Neuronal stem cell (in vitro differentiated cells): ENCODE data around the gene CALM1.

Experiments used
- DNase-seq: peaks from one replicate; pipeline ENCODE4 v3.0.0-alpha.2; 2013; ENCODE audit warnings: low spot score
- H2AFZ ChIP-seq: one replicate; pipeline ENCODE4 v1.6.1; 2013; ENCODE audit warnings: mild to moderate bottlenecking, low read length, inconsistent platforms
- H2AK5ac ChIP-seq: 2 replicates; pipeline ENCODE4 v1.6.1; 2013; ENCODE audit warnings: low read depth, mild to moderate bottlenecking, inconsistent platforms, low read length, moderate library complexity, mixed read lengths
- H2BK120ac ChIP-seq: 2 replicates; pipeline ENCODE4 v1.6.1; 2013; ENCODE audit warnings: low read depth, mild to moderate bottlenecking, inconsistent platforms, low read length, moderate library complexity, mixed read lengths
- H2BK12ac ChIP-seq: one replicate; pipeline ENCODE4 v1.6.1; 2013; ENCODE audit warnings: low read length, inconsistent platforms
- H2BK15ac ChIP-seq: 2 replicates; pipeline ENCODE4 v1.6.1; 2013; ENCODE audit warnings: mild to moderate bottlenecking, low read length, inconsistent platforms, mixed read lengths
- H2BK5ac ChIP-seq: one replicate; pipeline ENCODE4 v1.6.1; 2013; ENCODE audit warnings: inconsistent platforms, mild to moderate bottlenecking, low read length, moderate library complexity
- H3K14ac ChIP-seq: one replicate; pipeline ENCODE4 v1.6.1; 2013; ENCODE audit warnings: low read length, inconsistent platforms
- H3K18ac ChIP-seq: 2 replicates; pipeline ENCODE4 v1.6.1; 2013; ENCODE audit warnings: low read length, inconsistent platforms
- H3K23ac ChIP-seq: 2 replicates; pipeline ENCODE4 v1.6.1; 2013; ENCODE audit warnings: low read depth, mild to moderate bottlenecking, mixed read lengths, low read length, inconsistent platforms; ENCODE audit not compliant: poor library complexity
- H3K27ac ChIP-seq: replicated peaks from 3 replicates; pipeline ENCODE4 v1.5.1; 2013; ENCODE audit warnings: low read length, inconsistent platforms
- H3K27me3 ChIP-seq, 3 experiments: 2 replicates each; pipeline ENCODE4 v1.6.1; 2013; ENCODE audit warnings: low read length in 3 of 3, mild to moderate bottlenecking in 2 of 3, inconsistent platforms in 1 of 3, low read depth in 1 of 3, mixed read lengths in 1 of 3, moderate library complexity in 1 of 3; ENCODE audit not compliant: control insufficient read depth in 3 of 3, insufficient read depth in 3 of 3
- H3K36me3 ChIP-seq, 2 donors: replicated peaks in 1 of 2; 2 replicates each; pipeline ENCODE4 v1.6.1; 2013; ENCODE audit warnings: low read length in 2 of 2; ENCODE audit not compliant: control insufficient read depth in 2 of 2, insufficient read depth in 2 of 2
- H3K4ac ChIP-seq: 2 replicates; pipeline ENCODE4 v1.6.1; 2013; ENCODE audit warnings: inconsistent platforms, mild to moderate bottlenecking, low read length, moderate library complexity
- H3K4me1 ChIP-seq, 2 donors: 1 replicate in 1 of 2; 2 replicates in 1 of 2; pipeline ENCODE4 v1.6.1; 2013; ENCODE audit warnings: low read length in 2 of 2, low read depth in 1 of 2; ENCODE audit not compliant: control insufficient read depth in 2 of 2, insufficient read depth in 1 of 2
- H3K4me2 ChIP-seq: one replicate; pipeline ENCODE4 v1.6.1; 2013; ENCODE audit warnings: mild to moderate bottlenecking, low read length, inconsistent platforms; ENCODE audit not compliant: insufficient read depth, poor library complexity, severe bottlenecking
- H3K4me3 ChIP-seq, 2 donors: 2 replicates each; pipeline ENCODE4 v1.5.1; 2013; ENCODE audit warnings: low read length in 2 of 2, mild to moderate bottlenecking in 2 of 2, inconsistent platforms in 1 of 2, moderate library complexity in 1 of 2
- H3K79me1 ChIP-seq: one replicate; pipeline ENCODE4 v1.6.1; 2013; ENCODE audit warnings: low read depth, mild to moderate bottlenecking, inconsistent platforms, low read length, moderate library complexity
- H3K9ac ChIP-seq: one replicate; pipeline ENCODE4 v1.6.1; 2013; ENCODE audit warnings: mild to moderate bottlenecking, low read depth, low read length, inconsistent platforms; ENCODE audit not compliant: poor library complexity
- H3K9me3 ChIP-seq, 2 donors: replicated peaks in 1 of 2; 2 replicates each; pipeline versions ENCODE3 to v1.6.1; 2013; ENCODE audit warnings: low read length in 2 of 2, mild to moderate bottlenecking in 2 of 2, inconsistent platforms in 1 of 2, low read depth in 1 of 2, mixed read lengths in 1 of 2, moderate library complexity in 1 of 2; ENCODE audit not compliant: control insufficient read depth in 2 of 2, insufficient read depth in 1 of 2
- H4K8ac ChIP-seq: one replicate; pipeline ENCODE4 v1.6.1; 2013; ENCODE audit warnings: low read depth, mild to moderate bottlenecking, inconsistent platforms, low read length, moderate library complexity
- H4K91ac ChIP-seq: one replicate; pipeline ENCODE4 v1.6.1; 2013; ENCODE audit warnings: low read length, low read depth, mild to moderate bottlenecking, inconsistent platforms; ENCODE audit not compliant: poor library complexity
- WGBS, 2 donors: extraction: QIAGEN DNeasy Blood & Tissue Kit; methylation state at CpG; one replicate each; pipeline ENCODE4 v1.1.7; 2013; ENCODE audit warnings: missing lambda C conversion rate in 2 of 2, mixed read lengths in 1 of 2; ENCODE audit not compliant: insufficient read length in 2 of 2, insufficient replicate concordance in 1 of 2; ENCODE audit errors: extremely low coverage in 2 of 2; 5-methylcytosine and 5-hydroxymethylcytosine counted together

CALM1 gene

GRCh38 chr14:90418053-90418452 lies 21.2 kb downstream of the CALM1 start:
- H3K27me3 ChIP-seq: no peaks in the 10 kb centered on the region
- H2BK5ac ChIP-seq: no peak overlapping the region
- no peak overlapping the region for H3K18ac ChIP-seq
- H3K4me1 ChIP-seq: peaks cover 7 to 12% of the 10 kb centered on the region in 2 donors
- H4K8ac ChIP-seq: no peak overlapping the region
- H2AK5ac ChIP-seq: no peak overlapping the region
- H4K91ac ChIP-seq: no peak overlapping the region
- no peak for DNase-seq
- peaks cover 0 to 6% of the 10 kb centered on the region in 2 donors for H3K9me3 ChIP-seq
- H3K14ac ChIP-seq: no peak overlapping the region
- H3K79me1 ChIP-seq: no peaks in the 10 kb centered on the region
- H3K27ac ChIP-seq: no peak overlapping the region
- no peak overlapping the region for H3K23ac ChIP-seq
- H2BK15ac ChIP-seq: no peak overlapping the region
- no peak overlapping the region for H3K4me3 ChIP-seq
- H3K9ac ChIP-seq: no peak overlapping the region
- H3K4ac ChIP-seq: no peak overlapping the region
- H2AFZ ChIP-seq: no peak overlapping the region
- H2BK120ac ChIP-seq: no peak overlapping the region
- no peak overlapping the region for H3K4me2 ChIP-seq
- no peaks in the 10 kb centered on the region for H3K36me3 ChIP-seq
- no peak overlapping the region for H2BK12ac ChIP-seq
- WGBS, 2 donors: no CpG with 5 or more reads among the region's 2 CpGs

GRCh38 chr14:90419200-90419599 lies 22.4 kb downstream of the CALM1 start:
- Histone ChIP-seq H2BK120ac (no peak overlapping the region), H2AFZ (no peak overlapping the region), H3K9me3 (peaks cover 0 to 6% of the 10 kb centered on the region in 2 donors), H3K18ac (peak overlapping the region; percentile 59), H3K14ac (no peak overlapping the region), H4K8ac (no peak overlapping the region), H2BK12ac (no peak overlapping the region), H4K91ac (no peak overlapping the region), H3K23ac (no peak overlapping the region), H2BK15ac (no peak overlapping the region), H3K4ac (no peak overlapping the region), H3K36me3 (no peaks in the 10 kb centered on the region), H3K9ac (no peak overlapping the region), H3K27me3 (no peaks in the 10 kb centered on the region), H3K4me2 (no peak overlapping the region), H3K27ac (no peak overlapping the region), H2BK5ac (no peak overlapping the region), H3K4me3 (no peak overlapping the region), H3K4me1 (peaks cover 11 to 23% of the 10 kb centered on the region in 2 donors), H2AK5ac (no peak overlapping the region), H3K79me1 (no peaks in the 10 kb centered on the region)
- no peak for DNase-seq
- WGBS, 2 donors: no CpG with 5 or more reads among the region's 12 CpGs

GRCh38 chr14:90421001-90421631 lies 24.3 kb downstream of the CALM1 start:
- Histone ChIP-seq H3K9ac (peak overlapping the region; percentile 24), H3K4ac (no peak overlapping the region), H3K27ac (no peak overlapping the region), H2AK5ac (no peak overlapping the region), H3K36me3 (no peaks in the 10 kb centered on the region), H3K4me3 (no peak overlapping the region), H2BK15ac (no peak overlapping the region), H3K9me3 (peaks cover 0 to 6% of the 10 kb centered on the region in 2 donors), H3K79me1 (no peaks in the 10 kb centered on the region), H3K4me1 (peaks cover 13 to 31% of the 10 kb centered on the region in 2 donors), H3K18ac (peak overlapping the region; percentile 20), H2AFZ (peak overlapping the region; percentile 2), H4K91ac (no peak overlapping the region), H3K27me3 (no peaks in the 10 kb centered on the region), H2BK120ac (no peak overlapping the region), H2BK12ac (no peak overlapping the region), H3K14ac (no peak overlapping the region), H2BK5ac (no peak overlapping the region), H3K4me2 (no peak overlapping the region), H4K8ac (no peak overlapping the region), H3K23ac (no peak overlapping the region)
- no CpG with 5 or more reads among the region's 7 CpGs for WGBS, 2 donors
- no peak for DNase-seq

GRCh38 chr14:90421632-90422020 lies 24.8 kb downstream of the CALM1 start:
- no peak overlapping the region for H2BK120ac ChIP-seq
- peak overlapping the region; percentile 20 for H3K18ac ChIP-seq
- no peak overlapping the region for H2BK5ac ChIP-seq
- H3K36me3 ChIP-seq: no peaks in the 10 kb centered on the region
- H3K4me1 ChIP-seq: peaks cover 13 to 31% of the 10 kb centered on the region in 2 donors
- H3K23ac ChIP-seq: no peak overlapping the region
- H3K79me1 ChIP-seq: no peaks in the 10 kb centered on the region
- no peak overlapping the region for H4K8ac ChIP-seq
- no peak overlapping the region for H2AK5ac ChIP-seq
- H2BK12ac ChIP-seq: peak overlapping the region; percentile 65
- peaks cover 0 to 6% of the 10 kb centered on the region in 2 donors for H3K9me3 ChIP-seq
- H4K91ac ChIP-seq: no peak overlapping the region
- H3K14ac ChIP-seq: no peak overlapping the region
- no peak overlapping the region for H3K4me3 ChIP-seq
- H3K4ac ChIP-seq: no peak overlapping the region
- no CpG with 5 or more reads among the region's 3 CpGs for WGBS, 2 donors
- no peak overlapping the region for H3K4me2 ChIP-seq
- no peak for DNase-seq
- H2AFZ ChIP-seq: peak overlapping the region; percentile 2
- H3K27ac ChIP-seq: no peak overlapping the region
- H3K27me3 ChIP-seq: no peaks in the 10 kb centered on the region
- no peak overlapping the region for H2BK15ac ChIP-seq
- H3K9ac ChIP-seq: no peak overlapping the region
